ENCODE results near the gene P2RY11. TPM values are rescaled to one million over a fixed set of nuclear protein-coding genes. Genes with fewer than 3 reads are reported as not detected.

The P2RY11 gene
- total and polyA plus RNA-seq, 7 donors, result 4.0 to 18.5 (median 12.7) TPM

DNA sequence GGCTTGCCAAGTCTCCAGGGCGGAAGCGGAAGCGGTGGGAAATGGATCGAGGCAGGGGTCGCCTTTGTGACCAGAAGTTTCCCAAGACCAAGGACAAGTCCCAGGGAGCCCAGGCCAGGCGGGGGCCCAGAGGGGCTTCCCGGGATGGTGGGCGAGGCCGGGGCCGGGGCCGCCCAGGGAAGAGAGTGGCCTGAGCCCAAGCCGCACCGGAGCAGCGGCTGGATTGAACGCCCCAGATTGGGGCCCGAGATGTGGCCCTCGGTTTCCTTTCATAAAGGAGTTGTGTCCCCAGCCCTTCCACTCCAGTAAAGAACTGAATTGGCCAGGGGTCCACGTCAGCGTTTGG, 548 bp upstream of the P2RY11 start:
- peaks cover 24% of the 10 kb centered on the region for H3K4me1 ChIP-seq
- no peak for ATAC-seq
- TF ChIP-seq, protein P1, sequence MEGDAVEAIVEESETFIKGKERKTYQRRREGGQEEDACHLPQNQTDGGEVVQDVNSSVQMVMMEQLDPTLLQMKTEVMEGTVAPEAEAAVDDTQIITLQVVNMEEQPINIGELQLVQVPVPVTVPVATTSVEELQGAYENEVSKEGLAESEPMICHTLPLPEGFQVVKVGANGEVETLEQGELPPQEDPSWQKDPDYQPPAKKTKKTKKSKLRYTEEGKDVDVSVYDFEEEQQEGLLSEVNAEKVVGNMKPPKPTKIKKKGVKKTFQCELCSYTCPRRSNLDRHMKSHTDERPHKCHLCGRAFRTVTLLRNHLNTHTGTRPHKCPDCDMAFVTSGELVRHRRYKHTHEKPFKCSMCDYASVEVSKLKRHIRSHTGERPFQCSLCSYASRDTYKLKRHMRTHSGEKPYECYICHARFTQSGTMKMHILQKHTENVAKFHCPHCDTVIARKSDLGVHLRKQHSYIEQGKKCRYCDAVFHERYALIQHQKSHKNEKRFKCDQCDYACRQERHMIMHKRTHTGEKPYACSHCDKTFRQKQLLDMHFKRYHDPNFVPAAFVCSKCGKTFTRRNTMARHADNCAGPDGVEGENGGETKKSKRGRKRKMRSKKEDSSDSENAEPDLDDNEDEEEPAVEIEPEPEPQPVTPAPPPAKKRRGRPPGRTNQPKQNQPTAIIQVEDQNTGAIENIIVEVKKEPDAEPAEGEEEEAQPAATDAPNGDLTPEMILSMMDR (IDR thresholded peaks at IDR 0.05), result no peak
- H3K27me3 ChIP-seq (ENCODE audit: insufficient read depth in 3 of 3, low read length in 2 of 3), result no peaks in the 10 kb centered on the region
- peak in 1 of 2 donors; percentile 48 for DNase-seq
- intact Hi-C loops (cut with DNase I), result loop anchor here in 1 of 2 donors (10.0 kb wide), 1 partner anchor 284 kb away; no protein-coding TSS in a partner anchor
- H3K4me3 ChIP-seq, result no peak overlapping the region
- peaks cover 19 to 69% of the 10 kb centered on the region in 2 donors for H3K36me3 ChIP-seq (ENCODE audit: insufficient read depth in 1 of 2, low read depth in 1 of 2)
- WGBS, 3 donors, result 89 to 90% (median 89%) methylated on average over 19 of the region's 19 CpGs
- H3K27ac ChIP-seq, result no peak overlapping the region
- no peaks in the 10 kb centered on the region for H3K9me3 ChIP-seq

DNA sequence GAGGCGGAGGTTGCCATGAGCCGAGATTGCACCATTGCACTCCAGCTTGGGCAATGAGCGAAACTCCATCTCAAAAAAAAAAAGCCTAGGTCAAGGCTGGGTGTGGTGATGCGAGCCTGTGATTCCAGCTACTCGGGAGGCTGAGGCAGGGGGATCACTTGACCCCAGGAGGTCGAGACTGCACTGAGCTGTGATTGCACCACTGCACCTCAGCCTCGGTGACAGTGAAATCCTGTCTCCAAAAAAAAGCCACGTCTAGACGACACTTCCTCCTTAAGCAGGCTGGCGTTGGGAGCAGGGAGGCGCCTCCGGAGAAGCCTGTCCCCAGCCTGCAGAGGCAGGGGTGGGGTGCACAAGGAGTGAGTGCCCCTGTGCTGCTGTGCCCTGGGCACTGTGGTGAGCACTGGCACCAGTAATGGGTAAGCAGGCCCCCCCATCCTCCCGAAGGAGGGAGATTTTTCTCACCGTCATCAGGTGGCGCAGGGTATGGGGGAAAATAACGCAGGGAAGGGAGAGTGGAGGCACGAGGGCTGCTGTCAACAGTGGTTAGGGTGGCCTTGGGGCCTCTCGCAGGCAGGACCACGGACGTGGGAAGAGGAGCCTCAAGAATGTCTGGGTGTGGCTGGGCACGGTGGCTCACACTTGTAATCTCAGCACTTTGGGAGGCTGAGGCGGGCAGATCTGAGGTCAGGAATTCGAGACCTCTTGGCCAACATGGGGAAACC, 706 bp downstream of the P2RY11 start:
- TF ChIP-seq, protein P1 (IDR thresholded peaks at IDR 0.05), result no peak
- ATAC-seq (no peak), DNase-seq (peak in 1 of 2 donors; percentile 55)
- Histone ChIP-seq H3K27me3 (ENCODE audit: insufficient read depth in 3 of 3, low read length in 2 of 3) (no peaks in the 10 kb centered on the region), H3K4me1 (peaks cover 25% of the 10 kb centered on the region), H3K9me3 (no peaks in the 10 kb centered on the region), H3K27ac (no peak overlapping the region), H3K4me3 (no peak overlapping the region), H3K36me3 (ENCODE audit: insufficient read depth in 1 of 2, low read depth in 1 of 2) (peaks cover 22 to 77% of the 10 kb centered on the region in 2 donors)
- 51 to 59% (median 55%) methylated on average over 23 of the region's 23 CpGs for WGBS, 3 donors
- intact Hi-C loops (cut with DNase I), result loop anchor here in 1 of 2 donors (10.0 kb wide), 1 partner anchor 283 kb away; no protein-coding TSS in a partner anchor

DNA sequence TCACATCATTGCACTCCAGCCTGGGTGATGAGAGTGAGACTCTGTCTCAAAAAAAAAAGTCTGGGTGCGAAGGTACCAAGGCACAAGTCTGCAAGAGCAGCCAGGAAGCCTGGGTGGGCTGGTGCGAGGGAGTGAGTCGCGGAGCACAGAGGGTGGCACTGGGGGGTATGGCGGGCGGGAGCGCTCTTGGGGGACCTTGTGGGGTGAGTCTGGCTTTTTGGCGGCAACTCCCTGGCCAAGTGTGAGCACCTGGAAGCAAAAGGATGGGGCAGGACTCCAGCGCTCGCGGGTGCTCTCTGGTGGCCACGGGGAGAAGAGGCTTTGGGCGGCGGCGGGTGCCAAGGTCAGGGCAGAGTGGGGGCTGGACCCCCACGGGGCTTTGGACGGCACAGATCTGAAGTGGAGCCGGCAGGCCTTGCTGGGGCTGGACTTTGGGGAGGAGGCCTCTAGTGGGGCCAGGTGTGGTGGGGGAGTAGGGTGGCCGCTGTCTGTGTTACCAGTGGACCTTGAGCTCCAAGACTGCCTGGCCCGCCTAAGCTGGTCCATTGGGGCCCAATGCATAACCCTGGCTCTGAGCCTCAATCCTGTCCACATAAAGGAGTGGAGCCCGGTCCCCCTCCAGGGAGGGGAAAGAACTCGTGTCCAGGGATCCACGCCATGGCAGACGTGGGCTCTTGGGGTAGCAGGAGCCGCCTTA, 1.6 kb downstream of the P2RY11 start:
- Histone ChIP-seq H3K27me3 (ENCODE audit: insufficient read depth in 3 of 3, low read length in 2 of 3) (no peaks in the 10 kb centered on the region), H3K4me1 (peaks cover 21% of the 10 kb centered on the region), H3K9me3 (no peaks in the 10 kb centered on the region), H3K27ac (no peak overlapping the region), H3K4me3 (no peak overlapping the region), H3K36me3 (ENCODE audit: insufficient read depth in 1 of 2, low read depth in 1 of 2) (peaks cover 17 to 77% of the 10 kb centered on the region in 2 donors)
- DNase-seq (peak; percentile 59 to 77), ATAC-seq (peak; percentile 20 to 63 (median 46))
- intact Hi-C loops (cut with DNase I), result loop anchor here in 1 of 2 donors (10.0 kb wide), 1 partner anchor 282 kb away; no protein-coding TSS in a partner anchor
- TF ChIP-seq, protein P1 (IDR thresholded peaks at IDR 0.05), result peak; percentile 50
- 20 to 29% (median 25%) methylated on average over 21 to 25 of the region's 25 CpGs for WGBS, 3 donors

DNA sequence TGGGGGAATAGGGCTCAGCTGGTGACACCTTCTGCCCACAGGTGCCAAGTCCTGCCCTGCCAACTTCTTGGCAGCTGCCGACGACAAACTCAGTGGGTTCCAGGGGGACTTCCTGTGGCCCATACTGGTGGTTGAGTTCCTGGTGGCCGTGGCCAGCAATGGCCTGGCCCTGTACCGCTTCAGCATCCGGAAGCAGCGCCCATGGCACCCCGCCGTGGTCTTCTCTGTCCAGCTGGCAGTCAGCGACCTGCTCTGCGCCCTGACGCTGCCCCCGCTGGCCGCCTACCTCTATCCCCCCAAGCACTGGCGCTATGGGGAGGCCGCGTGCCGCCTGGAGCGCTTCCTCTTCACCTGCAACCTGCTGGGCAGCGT, 2.1 kb downstream of the P2RY11 start:
- peaks cover 22% of the 10 kb centered on the region for H3K4me1 ChIP-seq
- peak in 2 of 4 donors; percentile 9 to 28 for ATAC-seq
- no peaks in the 10 kb centered on the region for H3K9me3 ChIP-seq
- H3K27ac ChIP-seq, result no peak overlapping the region
- no peaks in the 10 kb centered on the region for H3K27me3 ChIP-seq (ENCODE audit: insufficient read depth in 3 of 3, low read length in 2 of 3)
- TF ChIP-seq, protein P1 (IDR thresholded peaks at IDR 0.05), result no peak
- H3K4me3 ChIP-seq, result no peak overlapping the region
- DNase-seq, result peak in 1 of 2 donors; percentile 55
- 47 to 59% (median 56%) methylated on average over 18 to 19 of the region's 19 CpGs for WGBS, 3 donors
- intact Hi-C loops (cut with DNase I), result loop anchor here in 1 of 2 donors (10.0 kb wide), 1 partner anchor 281 kb away; no protein-coding TSS in a partner anchor
- H3K36me3 ChIP-seq (ENCODE audit: insufficient read depth in 1 of 2, low read depth in 1 of 2), result peaks cover 16 to 77% of the 10 kb centered on the region in 2 donors

Data from psoas muscle (tissue), 8 donors.